Small intestine (tissue), 16 donors: ENCODE data around the gene ZMPSTE24. TPM values are rescaled to one million over a fixed set of nuclear protein-coding genes. Genes with fewer than 3 reads are reported as not detected.
A peak's percentile ranks its signal among the peaks of the same experiment; 100 is the strongest.
"Not testable (repeated sequence)": the region's sequence is repeated elsewhere in the genome, so short reads cannot be mapped to it uniquely, and the experiment has no call there.

Experiments
- DNase-seq, 2 donors: peaks; one replicate each; pipeline versions ENCODE4 v3.0.0 to v3.0.0-alpha.2; 2013
- FAIRE-seq: peaks from 2 replicates; lab custom pipeline; 2012; peaks lifted over from hg19 to GRCh38; lab: Jason Lieb, UNC
- H3K27ac ChIP-seq, 3 donors: one replicate each; pipeline ENCODE4 v1.5.1; 2013; ENCODE audit warnings: low read length in 2 of 3, mild to moderate bottlenecking in 2 of 3, control low read depth in 1 of 3, inconsistent platforms in 1 of 3, low read depth in 1 of 3, moderate library complexity in 1 of 3
- H3K27me3 ChIP-seq, 3 donors: one replicate each; pipeline ENCODE4 v1.6.1; 2013; ENCODE audit warnings: low read length in 3 of 3, inconsistent platforms in 1 of 3; ENCODE audit not compliant: control insufficient read depth in 3 of 3, insufficient read depth in 3 of 3
- H3K36me3 ChIP-seq, 3 donors: one replicate each; pipeline ENCODE4 v1.6.1; 2013; ENCODE audit warnings: low read length in 3 of 3, inconsistent platforms in 1 of 3, low read depth in 1 of 3, mild to moderate bottlenecking in 1 of 3, moderate library complexity in 1 of 3; ENCODE audit not compliant: control insufficient read depth in 3 of 3, insufficient read depth in 2 of 3
- H3K4me1 ChIP-seq, 3 donors: one replicate each; pipeline ENCODE4 v1.6.1; 2013; ENCODE audit warnings: low read length in 2 of 3, inconsistent platforms in 1 of 3, low read depth in 1 of 3, mild to moderate bottlenecking in 1 of 3, moderate library complexity in 1 of 3; ENCODE audit not compliant: control insufficient read depth in 3 of 3, insufficient read depth in 2 of 3
- H3K4me3 ChIP-seq, 3 donors: one replicate each; pipeline ENCODE4 v1.5.1; 2013; ENCODE audit warnings: low read length in 3 of 3, control low read depth in 1 of 3, inconsistent platforms in 1 of 3, low read depth in 1 of 3, mild to moderate bottlenecking in 1 of 3, moderate library complexity in 1 of 3
- H3K9me3 ChIP-seq, 2 donors: one replicate each; pipeline ENCODE4 v1.6.1; 2013; ENCODE audit warnings: low read depth in 1 of 2, low read length in 1 of 2; ENCODE audit not compliant: control insufficient read depth in 2 of 2, insufficient read depth in 1 of 2
- WGBS, 3 donors: extraction: QIAGEN DNeasy Blood & Tissue Kit; methylation state at CpG; one replicate each; pipeline ENCODE4 v1.1.7; 2013; 5-methylcytosine and 5-hydroxymethylcytosine counted together
- long read RNA-seq, 10 donors: transcript quantifications; one replicate each; lab custom pipeline, GENCODE V29; 2026
- polyA plus RNA-seq, 4 donors: library from polyadenylated mRNA; stranded (reverse) in 3 of 4; unstranded in 1 of 4; fragments of 200-250 nt in 3 of 4; fragments of 120-200 nt in 1 of 4; gene quantifications; one replicate each; pipeline versions ENCODE4 v1.2.1 to v1.2.3, GENCODE V29; 2013
- donor health status: healthy with polysubstance abuse.
- donor health status: control.
- donor health status: control.
- donor health status: Bipolar disorder and iron deficiency.
- donor health status: healthy.

ZMPSTE24 gene
- 10 to 100 TPM in 3 of 4 donors, 1 to 10 TPM in 1; 9.8 to 45.0 (median 22.2) TPM for polyA plus RNA-seq
- long read RNA-seq, donor 1 = 0 reads
- long read RNA-seq, donor 2, transcript ZMPSTE24-201 (10 exons, 3,108 nt) = major isoform, 10 of 10 reads
- long read RNA-seq, donor 2, partial matches to known transcripts = 0 of 10 reads
- long read RNA-seq, donor 2, other reads (novel, unspliced or antisense) = 0 of 10 reads
- long read RNA-seq, donor 3, transcript ZMPSTE24-203 (2 exons, 530 nt) = major isoform, 5 of 9 reads
- long read RNA-seq, donor 3, partial matches to known transcripts = 0 of 9 reads
- long read RNA-seq, donor 3, other reads (novel, unspliced or antisense) = 0 of 9 reads
- long read RNA-seq, donor 4 = 0 reads
- long read RNA-seq, donor 5, partial matches to known transcripts = 0 of 4 reads
- long read RNA-seq, donor 5, other reads (novel, unspliced or antisense) = 0 of 4 reads
- long read RNA-seq, donor 6, partial matches to known transcripts = 0 of 4 reads
- long read RNA-seq, donor 6, other reads (novel, unspliced or antisense) = 0 of 4 reads
- long read RNA-seq, donor 7 = 0 reads
- long read RNA-seq, donor 8 = 0 reads
- long read RNA-seq, donor 9, partial matches to known transcripts = 0 of 2 reads
- long read RNA-seq, donor 9, other reads (novel, unspliced or antisense) = 0 of 2 reads
- long read RNA-seq, donor 10, transcript ZMPSTE24-201 (10 exons, 3,108 nt) = major isoform, 5 of 9 reads
- long read RNA-seq, donor 10, partial matches to known transcripts = 0 of 9 reads
- long read RNA-seq, donor 10, other reads (novel, unspliced or antisense) = 0 of 9 reads

GRCh38 chr1:40257688-40258444 lies at the start of gene ZMPSTE24:
TSS of gene ZMPSTE24 (plus strand) at chr1:40258236. CDS start at chr1:40258272, 36 bp downstream.
- Histone ChIP-seq H3K4me1 (peaks cover 0 to 6% (median 2%) of the 10 kb centered on the region in 3 donors), H3K36me3 (peaks cover 0 to 17% (median 9%) of the 10 kb centered on the region in 3 donors), H3K9me3 (no peaks in the 10 kb centered on the region), H3K4me3 (peak within 1 kb of the TSS; percentile 78 to 94 (median 80)), H3K27ac (peak within 1 kb of the TSS; percentile 95 to 100 (median 98)), H3K27me3 (no peaks in the 10 kb centered on the region)
- FAIRE-seq = no peak
- 0% methylated on average over 48 of the region's 48 CpGs for WGBS, 3 donors
- peak; percentile 97 to 98 for DNase-seq

- H3K4me1 ChIP-seq = no peaks in the 10 kb centered on the region
- no peaks in the 10 kb centered on the region for H3K27me3 ChIP-seq
- H3K4me3 ChIP-seq = peak overlapping the region in 1 of 3 donors; percentile 3
- DNase-seq = no peak
- no peaks in the 10 kb centered on the region for H3K9me3 ChIP-seq
- no peak overlapping the region for H3K27ac ChIP-seq
- FAIRE-seq = no peak
- WGBS, 3 donors = 91 to 100% (median 98%) methylated on average over 3 of the region's 3 CpGs
- peaks cover 6 to 18% (median 11%) of the 10 kb centered on the region in 3 donors for H3K36me3 ChIP-seq
Observed at GRCh38 chr1:40210511-40211204, 47.4 kb upstream of the ZMPSTE24 start.

- Histone ChIP-seq H3K9me3 (no peaks in the 10 kb centered on the region), H3K27me3 (no peaks in the 10 kb centered on the region), H3K4me1 (no peaks in the 10 kb centered on the region), H3K36me3 (peaks cover 0 to 16% (median 3%) of the 10 kb centered on the region in 3 donors), H3K27ac (no peak overlapping the region), H3K4me3 (no peak overlapping the region)
- DNase-seq (no peak), FAIRE-seq (no peak)
- 96 to 99% (median 96%) methylated on average over 5 of the region's 5 CpGs for WGBS, 3 donors
Observed at GRCh38 chr1:40218333-40218732, 39.7 kb upstream of the ZMPSTE24 start.

- DNase-seq, H3K9me3 ChIP-seq, H3K4me1 ChIP-seq, H3K27me3 ChIP-seq, H3K27ac ChIP-seq, H3K4me3 ChIP-seq, FAIRE-seq: not testable (repeated sequence)
- WGBS, 3 donors = 96 to 97% (median 97%) methylated on average over 18 of the region's 18 CpGs
- peaks cover 0 to 15% (median 0%) of the 10 kb centered on the region in 3 donors for H3K36me3 ChIP-seq
Observed at GRCh38 chr1:40221471-40221905, 36.5 kb upstream of the ZMPSTE24 start.

GRCh38 chr1:40221977-40222772 lies 35.9 kb upstream of the ZMPSTE24 start:
- WGBS, 3 donors = 71 to 72% (median 71%) methylated on average over 3 of the region's 3 CpGs
- no peak for FAIRE-seq
- peaks cover 0 to 13% (median 0%) of the 10 kb centered on the region in 3 donors for H3K36me3 ChIP-seq
- no peaks in the 10 kb centered on the region for H3K27me3 ChIP-seq
- no peaks in the 10 kb centered on the region for H3K9me3 ChIP-seq
- H3K4me3 ChIP-seq = no peak overlapping the region
- H3K4me1 ChIP-seq = peaks cover 0 to 5% (median 0%) of the 10 kb centered on the region in 3 donors
- H3K27ac ChIP-seq = no peak overlapping the region
- no peak for DNase-seq

GRCh38 chr1:40224040-40224439 lies 34.0 kb upstream of the ZMPSTE24 start:
- 73 to 83% (median 74%) methylated on average over 6 of the region's 6 CpGs for WGBS, 3 donors
- Histone ChIP-seq H3K4me3 (no peak overlapping the region), H3K27me3 (no peaks in the 10 kb centered on the region), H3K4me1 (peaks cover 0 to 5% (median 0%) of the 10 kb centered on the region in 3 donors), H3K9me3 (no peaks in the 10 kb centered on the region), H3K27ac (no peak overlapping the region), H3K36me3 (peaks cover 0 to 23% (median 0%) of the 10 kb centered on the region in 3 donors)
- FAIRE-seq = no peak
- no peak for DNase-seq

GRCh38 chr1:40226192-40226591 lies 31.8 kb upstream of the ZMPSTE24 start:
- peak; percentile 74 to 78 for DNase-seq

More at GRCh38 chr1:40226192-40226591, 31.8 kb upstream of the ZMPSTE24 start:
- peak overlapping the region in 1 of 3 donors; percentile 29 for H3K27ac ChIP-seq
- FAIRE-seq = no peak
- no peaks in the 10 kb centered on the region for H3K9me3 ChIP-seq
- peaks cover 0 to 5% (median 0%) of the 10 kb centered on the region in 3 donors for H3K4me1 ChIP-seq
- H3K36me3 ChIP-seq = peaks cover 0 to 28% (median 0%) of the 10 kb centered on the region in 3 donors
- 32 to 60% (median 55%) methylated on average over 3 of the region's 3 CpGs for WGBS, 3 donors
- no peaks in the 10 kb centered on the region for H3K27me3 ChIP-seq
- H3K4me3 ChIP-seq = no peak overlapping the region
